K562 (cell line): Measurements from ENCODE around the gene CDH3. TPM values are rescaled to one million over a fixed set of nuclear protein-coding genes. Genes with fewer than 3 reads are reported as not detected.

Experiments used
- BDP1 ChIP-seq: IDR thresholded peaks from 3 replicates; pipeline ENCODE4 v1.6.1; 2011; ENCODE audit not compliant: insufficient read length, insufficient read depth
- FUS ChIP-seq: fragments of 200-400 bp; formaldehyde crosslinking; optimal IDR thresholded peaks from 2 replicates; pipeline ENCODE3; 2017; ENCODE audit warnings: low read depth, low read length
- GTF2F1 ChIP-seq: IDR thresholded peaks from 2 replicates; pipeline ENCODE4 v1.6.1; 2011; ENCODE audit warnings: low read depth, low read length, improper control_type of control experiment
- HMG20B ChIP-seq: fragments of 250-450 bp; sonication (Bioruptor Pico); IDR thresholded peaks from 2 replicates; pipeline ENCODE4 v1.5.0; 2021; ENCODE audit warnings: mild to moderate bottlenecking
- ILF3 ChIP-seq: fragments of 450-650 bp; IDR thresholded peaks from 2 replicates; pipeline ENCODE4 v1.6.1; 2018; ENCODE audit warnings: antibody characterized with exemption, mild to moderate bottlenecking, moderate library complexity, borderline replicate concordance
- LARP7 ChIP-seq: fragments of 450-650 bp; IDR thresholded peaks from 2 replicates; pipeline ENCODE4 v1.6.1; 2016
- NBN ChIP-seq: fragments of 450-650 bp; IDR thresholded peaks from 2 replicates; pipeline ENCODE4 v1.6.1; 2016; ENCODE audit warnings: low read depth, mild to moderate bottlenecking
- RBM14 ChIP-seq: fragments of 200-400 bp; formaldehyde crosslinking; IDR thresholded peaks from 2 replicates; pipeline ENCODE4 v1.6.1; 2018; ENCODE audit warnings: low read depth, mild to moderate bottlenecking, low read length, moderate library complexity, borderline replicate concordance; ENCODE audit not compliant: insufficient read depth
- TAF7 ChIP-seq: fragments of 450-650 bp; IDR thresholded peaks from 2 replicates; pipeline ENCODE4 v1.6.1; 2016; ENCODE audit warnings: missing genetic modification characterization, missing compliant biosample characterization
- YY1 ChIP-seq, 3 experiments: IDR thresholded peaks; 2 replicates each; pipeline ENCODE4 v1.6.1; 2011; ENCODE audit warnings: low read length in 2 of 3, mild to moderate bottlenecking in 2 of 3, moderate library complexity in 2 of 3, borderline replicate concordance in 1 of 3, control low read depth in 1 of 3, low read depth in 1 of 3; ENCODE audit not compliant: insufficient read depth in 3 of 3, insufficient replicate concordance in 2 of 3, control insufficient read depth in 1 of 3, insufficient read length in 1 of 3; ENCODE audit errors: extremely low read depth in 1 of 3
- ZFX ChIP-seq: sonication (generic); formaldehyde crosslinking; IDR thresholded peaks from 2 replicates; pipeline ENCODE4 v1.8.0; 2022; ENCODE audit warnings: mild to moderate bottlenecking, missing genetic modification reagents, moderate library complexity
- ZNF143 ChIP-seq: sonication (generic); formaldehyde crosslinking; IDR thresholded peaks from 2 replicates; pipeline ENCODE4 v1.9.0; 2022; ENCODE audit warnings: mild to moderate bottlenecking, missing genetic modification reagents
- ZNF232 ChIP-seq: sonication (generic); formaldehyde crosslinking; IDR thresholded peaks from 2 replicates; pipeline ENCODE4 v1.8.0; 2022; ENCODE audit warnings: mild to moderate bottlenecking, missing genetic modification reagents
- ZNF507 ChIP-seq: conservative IDR thresholded peaks from 2 replicates; pipeline ENCODE4 v1.6.1; 2017; ENCODE audit warnings: missing genetic modification characterization, missing compliant biosample characterization
- ZNF586 ChIP-seq: fragments of 450-650 bp; formaldehyde crosslinking; conservative IDR thresholded peaks from 2 replicates; pipeline ENCODE4 v1.4.0; 2020; ENCODE audit warnings: mild to moderate bottlenecking, moderate library complexity
- ZNF717 ChIP-seq: fragments of 250-450 bp; sonication (Bioruptor Pico); IDR thresholded peaks from 2 replicates; pipeline ENCODE4 v1.5.0; 2021
- polyA plus RNA-seq, 8 experiments: library from polyadenylated mRNA; depleted of rRNA in 4 of 8; stranded (reverse) in 5 of 8; unstranded in 3 of 8; fragments of >200 nt; fragmentation: Nextera tagmentation in 2 of 8; fragmentation: Illumina TruSeq in 1 of 8; extraction: Ambion mirVana in 2 of 8; extraction: Trizol in 1 of 8; gene quantifications; 2 replicates each; pipeline versions ENCODE4 v1.2.1 to v1.2.3, GENCODE V29; 2011 to 2014; ENCODE audit warnings: inconsistent platforms in 1 of 8, missing spikeins in 1 of 8
- total RNA-seq, 7 experiments: library from RNA; depleted of rRNA in 6 of 7; stranded (reverse); fragments of >200 nt in 6 of 7; fragmentation: Illumina TruSeq in 2 of 7; extraction: Trizol in 2 of 7; gene quantifications; 2 replicates each; pipeline versions ENCODE4 v1.2.1 to v1.2.3, GENCODE V29; 2011 to 2021; ENCODE audit warnings: low replicate concordance in 1 of 7
- TF ChIP-seq, protein P1 (sequence below): fragments of 450-650 bp; formaldehyde crosslinking; IDR thresholded peaks from 2 replicates; pipeline ENCODE4 v1.4.0; 2022; ENCODE audit warnings: mild to moderate bottlenecking, moderate library complexity
- TF ChIP-seq, protein P2 (sequence below), 2 experiments: fragments of 450-650 bp; IDR thresholded peaks; 2 replicates each; pipeline ENCODE4 v1.6.1; 2016; ENCODE audit warnings: mild to moderate bottlenecking in 2 of 2, borderline replicate concordance in 1 of 2, low read depth in 1 of 2, moderate library complexity in 1 of 2
- TF ChIP-seq, protein P3 (sequence below): fragments of 250-450 bp; sonication (Bioruptor Pico); IDR thresholded peaks from 2 replicates; pipeline ENCODE4 v1.8.0; 2022; ENCODE audit warnings: moderate library complexity, mild to moderate bottlenecking, inconsistent platforms

Gene CDH3
- total and polyA plus RNA-seq, 9 of the 15 experiments (the other 6 are each of a cell fraction or from before 2014, with no cell fraction given), result 0.06 to 0.09 TPM; not detected in 7

DNA sequence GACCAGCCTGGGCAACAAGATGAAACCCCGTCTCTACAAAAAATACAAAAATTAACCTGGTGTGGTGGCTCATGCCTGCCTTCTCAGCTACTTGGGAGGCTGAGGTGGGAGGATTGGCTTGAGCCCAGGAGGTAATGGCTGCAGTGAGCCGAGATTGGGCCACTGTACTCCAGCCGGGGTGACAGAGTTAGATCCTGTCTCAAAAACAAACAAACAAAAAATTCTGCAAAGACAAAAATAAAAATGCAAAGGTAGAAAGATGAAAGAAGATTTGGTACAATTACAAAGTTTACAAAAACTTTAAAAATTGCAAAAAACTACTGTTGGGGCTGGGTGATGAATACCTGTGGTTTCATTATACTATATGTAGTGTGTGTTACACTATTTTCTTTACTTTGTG is 86.5 kb downstream of the CDH3 start (continued):
- TF ChIP-seq, protein P1, sequence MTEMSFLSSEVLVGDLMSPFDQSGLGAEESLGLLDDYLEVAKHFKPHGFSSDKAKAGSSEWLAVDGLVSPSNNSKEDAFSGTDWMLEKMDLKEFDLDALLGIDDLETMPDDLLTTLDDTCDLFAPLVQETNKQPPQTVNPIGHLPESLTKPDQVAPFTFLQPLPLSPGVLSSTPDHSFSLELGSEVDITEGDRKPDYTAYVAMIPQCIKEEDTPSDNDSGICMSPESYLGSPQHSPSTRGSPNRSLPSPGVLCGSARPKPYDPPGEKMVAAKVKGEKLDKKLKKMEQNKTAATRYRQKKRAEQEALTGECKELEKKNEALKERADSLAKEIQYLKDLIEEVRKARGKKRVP (CRISPR knock-in tag), result no peak
- TF ChIP-seq ILF3, result no peak
- TF ChIP-seq ZNF143 (CRISPR knock-in tag), result no peak
- TF ChIP-seq NBN, result peak; percentile 34; the same call in 1 of the 2 replicates
- TF ChIP-seq, protein P2, sequence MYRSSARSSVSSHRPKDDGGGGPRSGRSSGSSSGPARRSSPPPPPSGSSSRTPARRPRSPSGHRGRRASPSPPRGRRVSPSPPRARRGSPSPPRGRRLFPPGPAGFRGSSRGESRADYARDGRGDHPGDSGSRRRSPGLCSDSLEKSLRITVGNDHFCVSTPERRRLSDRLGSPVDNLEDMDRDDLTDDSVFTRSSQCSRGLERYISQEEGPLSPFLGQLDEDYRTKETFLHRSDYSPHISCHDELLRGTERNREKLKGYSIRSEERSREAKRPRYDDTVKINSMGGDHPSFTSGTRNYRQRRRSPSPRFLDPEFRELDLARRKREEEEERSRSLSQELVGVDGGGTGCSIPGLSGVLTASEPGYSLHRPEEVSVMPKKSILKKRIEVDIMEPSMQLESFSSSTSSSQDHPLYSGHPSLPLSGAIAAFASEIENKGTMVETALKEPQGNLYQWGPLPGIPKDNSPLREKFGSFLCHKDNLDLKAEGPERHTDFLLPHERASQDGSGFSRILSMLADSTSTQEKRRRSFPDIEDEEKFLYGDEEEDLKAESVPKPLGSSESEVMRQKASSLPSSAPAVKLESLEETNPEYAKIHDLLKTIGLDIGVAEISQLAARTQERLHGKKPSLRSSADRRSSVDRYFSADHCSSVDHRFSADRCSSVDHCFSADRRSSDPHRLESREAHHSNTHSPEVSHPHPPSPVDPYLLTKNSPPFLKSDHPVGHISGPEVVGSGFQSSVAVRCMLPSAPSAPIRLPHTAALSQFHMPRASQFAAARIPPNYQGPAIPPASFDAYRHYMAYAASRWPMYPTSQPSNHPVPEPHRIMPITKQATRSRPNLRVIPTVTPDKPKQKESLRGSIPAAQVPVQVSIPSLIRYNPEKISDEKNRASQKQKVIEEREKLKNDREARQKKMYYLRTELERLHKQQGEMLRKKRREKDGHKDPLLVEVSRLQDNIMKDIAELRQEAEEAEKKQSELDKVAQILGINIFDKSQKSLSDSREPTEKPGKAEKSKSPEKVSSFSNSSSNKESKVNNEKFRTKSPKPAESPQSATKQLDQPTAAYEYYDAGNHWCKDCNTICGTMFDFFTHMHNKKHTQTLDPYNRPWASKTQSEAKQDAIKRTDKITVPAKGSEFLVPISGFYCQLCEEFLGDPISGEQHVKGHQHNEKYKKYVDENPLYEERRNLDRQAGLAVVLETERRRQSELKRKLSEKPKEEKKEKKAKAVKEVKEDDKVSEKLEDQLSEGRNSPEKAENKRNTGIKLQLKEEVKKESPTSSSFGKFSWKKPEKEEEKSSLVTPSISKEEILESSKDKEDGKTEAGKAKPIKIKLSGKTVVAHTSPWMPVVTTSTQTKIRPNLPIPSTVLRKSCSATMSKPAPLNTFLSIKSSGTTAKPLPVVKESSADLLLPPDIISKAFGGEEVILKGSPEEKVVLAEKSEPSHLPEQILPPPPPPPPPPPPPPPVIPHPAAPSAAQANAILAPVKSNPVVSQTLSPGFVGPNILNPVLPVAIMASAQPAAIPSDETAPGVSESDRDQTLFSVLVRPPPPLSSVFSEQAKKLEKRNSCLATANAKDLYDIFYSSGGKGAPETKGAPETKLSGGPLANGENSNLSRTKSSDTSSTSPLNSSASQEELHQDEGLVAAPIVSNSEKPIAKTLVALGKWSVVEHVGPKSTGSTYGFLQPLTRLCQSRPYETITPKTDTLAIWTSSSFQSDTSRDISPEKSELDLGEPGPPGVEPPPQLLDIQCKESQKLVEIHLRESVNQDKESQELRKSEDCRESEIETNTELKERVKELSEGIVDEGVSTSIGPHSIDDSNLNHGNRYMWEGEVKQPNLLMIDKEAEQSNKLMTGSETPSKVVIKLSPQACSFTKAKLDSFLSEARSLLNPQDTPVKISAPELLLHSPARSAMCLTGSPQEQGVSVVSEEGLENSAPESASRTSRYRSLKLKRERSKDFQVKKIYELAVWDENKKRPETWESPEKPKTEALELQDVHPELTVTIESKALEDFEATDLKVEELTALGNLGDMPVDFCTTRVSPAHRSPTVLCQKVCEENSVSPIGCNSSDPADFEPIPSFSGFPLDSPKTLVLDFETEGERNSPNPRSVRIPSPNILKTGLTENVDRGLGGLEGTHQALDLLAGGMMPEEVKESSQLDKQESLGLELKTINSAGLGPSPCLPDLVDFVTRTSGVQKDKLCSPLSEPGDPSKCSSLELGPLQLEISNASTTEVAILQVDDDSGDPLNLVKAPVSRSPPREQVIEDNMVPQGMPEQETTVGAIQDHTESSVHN (IDR thresholded peaks at IDR 0.05; ENCODE audit: borderline replicate concordance in 1 of 2, low read depth in 1 of 2), result 0 out of 4 replicates have a peak, but pooled peaks of 1 of the 2 experiments have one; percentile 20
- TF ChIP-seq, protein P3, sequence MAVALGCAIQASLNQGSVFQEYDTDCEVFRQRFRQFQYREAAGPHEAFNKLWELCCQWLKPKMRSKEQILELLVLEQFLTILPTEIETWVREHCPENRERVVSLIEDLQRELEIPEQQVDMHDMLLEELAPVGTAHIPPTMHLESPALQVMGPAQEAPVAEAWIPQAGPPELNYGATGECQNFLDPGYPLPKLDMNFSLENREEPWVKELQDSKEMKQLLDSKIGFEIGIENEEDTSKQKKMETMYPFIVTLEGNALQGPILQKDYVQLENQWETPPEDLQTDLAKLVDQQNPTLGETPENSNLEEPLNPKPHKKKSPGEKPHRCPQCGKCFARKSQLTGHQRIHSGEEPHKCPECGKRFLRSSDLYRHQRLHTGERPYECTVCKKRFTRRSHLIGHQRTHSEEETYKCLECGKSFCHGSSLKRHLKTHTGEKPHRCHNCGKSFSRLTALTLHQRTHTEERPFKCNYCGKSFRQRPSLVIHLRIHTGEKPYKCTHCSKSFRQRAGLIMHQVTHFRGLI (CRISPR knock-in tag), result no peak
- TF ChIP-seq HMG20B (CRISPR knock-in tag), result no peak
- TF ChIP-seq TAF7 (tag), result no peak
- peak in 1 of 3 experiments; percentile 41 for TF ChIP-seq YY1 (IDR thresholded peaks at IDR 0.05; ENCODE audit: borderline replicate concordance in 1 of 3, control insufficient read depth in 1 of 3, extremely low read depth in 1 of 3, insufficient read depth in 3 of 3, insufficient read length in 1 of 3, insufficient replicate concordance in 2 of 3, low read depth in 1 of 3, low read length in 2 of 3)
- peak; percentile 11; the same call in 1 of the 2 replicates for TF ChIP-seq ZFX (CRISPR knock-in tag)
- TF ChIP-seq ZNF717 (CRISPR knock-in tag), result no peak
- no peak for TF ChIP-seq ZNF586
- TF ChIP-seq ZNF507 (tag), result no peak
- no peak for TF ChIP-seq BDP1
- no peak for TF ChIP-seq LARP7
- no peak for TF ChIP-seq RBM14
- no peak for TF ChIP-seq FUS
- no peak for TF ChIP-seq ZNF232 (CRISPR knock-in tag)
- TF ChIP-seq GTF2F1, result no peak
